CD4-positive, alpha-beta T cell treated with Interleukin-12 subunit alpha and Interleukin-12 subunit beta, for 1 hour (primary cell): Measurements from ENCODE around the gene FAM117B.
A peak's percentile ranks its signal among the peaks of the same experiment; 100 is the strongest.
"Not testable (repeated sequence)": the region's sequence is repeated elsewhere in the genome, so short reads cannot be mapped to it uniquely, and the experiment has no call there.

Experiments
- DNase-seq: peaks from one replicate; pipeline ENCODE4 v3.0.0-alpha.2; 2020

Gene FAM117B

GRCh38 chr2:202639231-202639630 is 4.5 kb downstream of the FAM117B start:
- peak; percentile 54 for DNase-seq

- no peak for DNase-seq
Measured at GRCh38 chr2:202642567-202642966, 7.8 kb downstream of the FAM117B start.

- DNase-seq = peak; percentile 56
Measured at GRCh38 chr2:202643012-202643858, 8.5 kb downstream of the FAM117B start.

GRCh38 chr2:202652119-202652518 is 17.4 kb downstream of the FAM117B start:
- DNase-seq = no peak

DNA sequence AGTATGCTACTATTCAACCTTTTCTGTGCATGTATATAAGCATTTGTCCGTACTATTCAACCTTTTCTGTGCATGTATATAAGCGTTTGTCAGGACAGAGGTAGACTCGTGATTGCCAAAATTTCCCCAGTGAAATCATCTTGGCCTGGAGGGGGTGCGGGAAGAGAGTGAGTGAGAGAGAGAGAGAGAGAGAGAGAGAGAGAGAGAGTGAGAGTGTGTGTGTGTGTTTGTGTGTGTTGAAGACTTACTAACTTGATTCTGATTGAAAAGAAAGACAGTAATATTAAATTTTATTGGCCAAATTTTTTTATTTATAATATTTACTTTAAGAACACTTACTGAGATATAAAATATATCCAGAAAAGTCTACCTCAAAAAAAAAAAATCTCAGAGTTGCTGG is 19.1 kb downstream of the FAM117B start:
- DNase-seq = no peak

DNA sequence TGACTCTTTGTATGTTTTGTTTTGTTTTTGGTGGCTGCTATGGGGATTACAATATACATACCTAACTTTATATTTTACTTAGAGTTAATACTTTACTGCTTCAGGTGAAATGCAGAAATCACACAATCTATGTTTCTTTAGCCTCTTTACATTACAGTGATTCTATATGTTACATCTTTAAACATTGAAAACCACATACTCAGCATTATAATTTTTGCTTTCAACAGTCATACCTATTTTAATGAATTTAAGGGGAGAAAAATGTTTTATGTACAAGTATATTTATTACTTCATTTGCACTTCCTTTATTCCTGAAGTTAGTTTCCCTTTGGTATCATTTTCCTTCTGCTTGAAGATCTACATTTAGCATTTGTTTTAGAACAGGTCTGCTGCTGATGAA is 23.1 kb downstream of the FAM117B start:
- no peak for DNase-seq

GRCh38 chr2:202660796-202661195 is 26.0 kb downstream of the FAM117B start:
- DNase-seq = no peak

GRCh38 chr2:202669841-202670240 is 35.1 kb downstream of the FAM117B start:
- peak; percentile 22 for DNase-seq

DNA sequence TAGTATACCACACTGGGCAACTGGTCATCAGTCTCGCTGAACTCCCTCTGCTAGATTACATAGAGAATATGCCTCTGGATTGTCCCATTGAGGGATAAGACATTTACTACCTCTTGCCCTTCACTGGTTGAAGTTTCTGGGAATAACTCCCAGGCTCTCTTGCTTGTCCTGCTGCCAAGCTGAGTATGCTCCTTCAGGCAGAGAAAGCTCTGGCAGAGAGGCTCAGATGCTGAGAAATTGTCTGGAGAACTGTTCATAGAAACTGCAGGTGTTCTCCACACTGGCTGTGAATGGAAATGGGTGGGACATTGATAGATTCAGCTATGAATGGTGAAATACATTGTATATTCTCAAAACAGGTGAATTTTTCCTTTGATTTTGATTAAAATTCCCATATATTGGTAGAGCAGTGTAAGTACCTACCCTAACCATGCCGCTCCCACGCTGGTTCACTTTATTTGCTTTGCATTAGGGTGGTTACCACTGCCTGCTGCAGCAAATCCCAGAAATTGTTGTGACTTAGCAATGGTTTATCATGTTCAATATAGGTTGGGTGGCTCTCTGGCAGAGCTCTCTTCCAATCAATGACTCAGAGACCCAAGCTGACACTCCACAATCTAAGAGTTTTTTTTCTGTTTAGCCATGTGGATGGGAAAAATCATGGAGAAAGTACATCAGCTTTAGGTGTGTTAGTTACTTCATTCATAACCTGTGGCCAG is 36.7 kb downstream of the FAM117B start:
- no peak for DNase-seq

DNA sequence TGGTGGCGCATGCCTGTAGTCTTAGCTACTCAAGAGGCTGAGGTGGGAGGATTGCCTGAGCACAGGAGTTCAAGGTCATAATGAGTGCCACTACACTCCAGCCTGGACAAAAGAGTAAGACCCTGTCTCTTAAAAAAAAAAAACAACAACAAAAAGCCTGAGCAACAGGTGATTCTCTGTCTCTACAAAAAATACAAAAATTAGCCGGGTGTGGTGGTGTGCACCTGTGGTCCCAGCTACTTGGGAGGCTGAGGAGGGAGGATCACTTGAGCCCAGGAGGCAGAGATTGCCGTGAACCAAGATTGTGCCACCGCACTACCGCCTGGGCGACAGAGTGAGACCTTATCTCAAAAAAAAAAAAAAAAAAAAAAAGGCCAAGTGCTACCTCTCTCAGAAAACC is 40.3 kb downstream of the FAM117B start:
- DNase-seq = not testable (repeated sequence)

DNA sequence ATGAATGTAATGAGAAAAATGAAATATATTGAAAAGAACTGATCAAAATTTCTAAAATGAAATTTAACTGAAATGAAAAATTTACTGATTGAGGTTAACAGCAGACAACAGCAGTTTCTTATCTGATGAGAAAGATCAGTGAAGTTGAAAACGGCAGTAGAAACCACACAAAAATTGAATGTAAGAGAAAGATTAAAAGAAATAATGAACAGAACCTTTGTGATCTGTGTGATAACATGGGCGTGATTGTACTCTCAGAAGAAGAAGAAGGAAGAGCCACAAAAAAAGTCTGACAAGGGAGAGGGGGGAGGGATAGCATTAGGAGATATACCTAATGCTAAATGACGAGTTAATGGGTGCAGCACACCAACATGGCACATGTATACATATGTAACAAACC is 45.2 kb downstream of the FAM117B start:
- DNase-seq = peak; percentile 14

DNA sequence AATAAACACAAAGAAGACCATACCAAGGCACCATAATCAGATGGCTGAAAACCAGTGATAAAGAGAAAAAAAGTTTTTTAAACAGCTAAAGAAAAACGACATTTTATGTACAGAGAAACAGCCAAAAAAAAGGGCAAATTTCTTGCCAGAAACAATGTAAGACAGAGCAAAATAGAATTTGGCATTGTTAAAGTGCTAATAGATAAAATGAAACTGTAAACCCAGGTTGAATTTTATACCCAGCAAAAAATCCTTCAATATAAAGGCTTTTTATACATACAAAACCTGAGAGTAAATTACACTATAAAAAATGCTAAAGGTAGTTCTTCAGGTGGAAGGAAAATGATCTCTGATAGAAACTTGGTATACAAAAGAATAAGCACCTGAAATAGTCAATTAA is 45.7 kb downstream of the FAM117B start:
- no peak for DNase-seq

DNA sequence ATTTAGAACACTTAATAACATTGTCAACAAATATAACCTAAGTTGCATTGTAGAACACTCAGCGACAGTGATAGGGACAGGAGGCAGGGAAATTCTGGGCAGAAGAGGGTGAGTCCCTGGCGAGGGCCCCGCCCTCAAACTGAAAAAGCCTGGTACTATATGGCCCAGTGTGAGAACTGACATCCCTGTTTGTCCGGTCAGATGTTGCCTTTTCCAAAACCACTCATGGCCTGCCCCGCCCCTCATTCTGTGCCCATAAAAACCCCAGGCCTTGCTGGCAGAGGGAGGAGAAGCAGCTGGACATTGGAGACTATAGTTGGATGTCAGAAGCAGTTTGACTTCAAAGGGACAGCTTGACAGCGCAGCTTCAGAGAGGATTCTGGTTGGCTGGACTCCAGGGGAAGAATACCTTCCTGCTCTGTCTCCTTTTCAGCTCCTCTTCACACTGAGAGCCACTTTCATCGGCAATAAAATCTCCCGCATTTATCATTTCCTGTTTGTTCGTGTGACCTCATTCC is 47.0 kb downstream of the FAM117B start:
- no peak for DNase-seq

- no peak for DNase-seq
Measured at GRCh38 chr2:202682274-202682673, 47.5 kb downstream of the FAM117B start.

- DNase-seq = no peak
Measured at GRCh38 chr2:202687276-202687675, 52.5 kb downstream of the FAM117B start.

GRCh38 chr2:202689459-202689858 is 54.7 kb downstream of the FAM117B start:
- no peak for DNase-seq

- DNase-seq = no peak
Measured at GRCh38 chr2:202689898-202690297, 55.1 kb downstream of the FAM117B start.

- no peak for DNase-seq
Measured at GRCh38 chr2:202690321-202690900, 55.6 kb downstream of the FAM117B start.

DNA sequence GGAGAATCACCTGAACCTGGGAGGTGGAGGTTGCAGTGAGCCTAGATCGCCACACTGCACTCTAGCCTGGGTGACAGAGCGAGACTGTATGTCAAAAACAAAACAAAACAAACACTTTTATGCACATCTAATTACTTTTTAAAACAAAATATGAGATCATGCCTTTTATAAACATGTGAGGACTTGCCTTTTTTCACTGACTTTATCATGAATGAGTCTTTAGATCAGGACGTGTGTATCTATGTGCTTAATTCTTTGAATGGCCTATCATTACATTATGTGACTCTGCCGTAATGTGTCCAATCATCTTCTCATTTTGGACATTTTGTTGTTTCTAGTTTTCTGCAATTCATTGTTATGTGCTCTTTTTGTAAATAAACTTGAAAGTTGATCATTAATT is 58.7 kb downstream of the FAM117B start:
- DNase-seq = no peak

- DNase-seq = no peak
Measured at GRCh38 chr2:202695166-202695565, 60.4 kb downstream of the FAM117B start.

- peak; percentile 18 for DNase-seq
Measured at GRCh38 chr2:202700075-202700901, 65.5 kb downstream of the FAM117B start.

GRCh38 chr2:202703091-202703490 is 68.3 kb downstream of the FAM117B start:
- DNase-seq = no peak

DNA sequence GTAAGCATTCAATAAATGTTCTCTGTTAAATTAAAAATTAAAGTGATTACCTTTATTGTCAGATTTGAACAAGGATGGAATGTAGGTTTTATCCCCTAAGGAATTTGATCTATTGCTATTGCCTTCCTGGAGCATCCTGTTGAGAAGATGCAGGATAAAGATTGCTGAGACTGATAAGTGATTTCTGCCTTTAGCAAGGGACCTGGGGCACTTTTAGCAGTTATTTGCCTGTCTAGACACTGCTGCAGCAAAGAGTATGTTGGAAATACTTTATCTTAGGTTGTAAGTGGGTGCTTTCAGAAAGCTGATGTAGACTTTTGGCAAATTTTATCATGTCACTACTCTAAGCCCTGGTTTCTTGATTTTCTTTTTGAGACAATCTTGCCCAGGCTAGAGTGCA is 69.5 kb downstream of the FAM117B start:
- no peak for DNase-seq
